DLD1 (cell line): ENCODE results near the gene ITGB3BP.
"Not testable (repeated sequence)": the region's sequence is repeated elsewhere in the genome, so short reads cannot be mapped to it uniquely, and the experiment has no call there.

Experiments used
- in situ Hi-C: cut with HindIII; loops from 2 replicates; pipeline ENCODE4 v1.10.0; 2017; ENCODE audit warnings: low sequenced_read_pairs

ITGB3BP gene

DNA sequence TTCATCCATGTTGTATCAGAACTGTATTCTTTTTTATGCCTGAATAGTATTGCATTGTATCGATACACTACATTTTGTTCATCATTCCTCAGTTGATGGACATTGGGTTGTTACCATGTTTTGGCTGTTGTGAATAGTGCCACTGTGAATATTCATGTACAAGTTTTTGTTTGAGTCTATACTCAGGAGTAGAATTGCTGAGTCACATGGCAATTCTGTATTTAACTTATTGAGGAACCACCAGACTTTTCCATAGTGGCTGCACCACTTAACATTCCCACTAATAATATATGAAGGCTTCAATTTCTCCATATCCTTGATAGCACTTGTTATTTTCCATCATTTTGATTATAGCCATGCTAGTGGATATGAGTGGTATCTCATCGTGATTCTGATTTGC is 99.4 kb downstream of the ITGB3BP start:
- in situ Hi-C loops, result no loop called here

GRCh38 chr1:63420746-63421145 is 102.3 kb downstream of the ITGB3BP start:
- in situ Hi-C loops, result not testable (repeated sequence)

- in situ Hi-C loops, result no loop called here
Measured at GRCh38 chr1:63418101-63418500, 104.9 kb downstream of the ITGB3BP start.

DNA sequence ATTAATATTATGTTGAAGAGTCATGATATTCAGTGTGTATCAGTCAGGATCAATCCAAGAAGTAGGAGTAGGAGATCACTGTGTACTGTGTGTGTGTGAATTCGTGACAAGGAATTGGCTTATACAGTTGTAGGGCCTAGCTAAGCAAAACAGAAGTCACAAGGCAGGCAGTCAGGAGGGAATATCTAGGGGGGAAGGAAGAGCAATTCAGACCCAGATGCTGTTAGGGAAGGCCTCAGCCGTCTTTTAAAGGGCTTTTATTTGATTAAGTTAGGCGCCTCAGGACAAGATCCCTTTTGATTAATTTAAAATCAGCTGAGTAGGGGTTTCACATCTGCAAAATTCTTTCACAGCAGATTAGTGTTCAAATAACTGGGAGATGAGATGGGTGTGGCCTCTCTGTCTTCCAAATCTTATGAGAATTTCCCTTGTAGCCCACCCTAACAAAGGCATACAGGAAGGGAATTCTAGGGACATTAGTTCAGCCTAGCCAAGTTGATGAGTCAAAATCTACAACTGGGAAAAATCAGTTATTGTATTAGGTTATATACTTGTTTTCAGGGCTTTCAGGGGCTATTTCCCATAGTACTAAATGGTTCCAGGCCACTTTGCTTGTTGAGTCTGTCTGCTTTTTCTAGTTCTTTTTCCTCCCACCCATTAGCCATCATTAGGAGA is 108.2 kb downstream of the ITGB3BP start:
- in situ Hi-C loops, result no loop called here

- in situ Hi-C loops, result no loop called here
Measured at GRCh38 chr1:63413394-63413793, 109.6 kb downstream of the ITGB3BP start.

DNA sequence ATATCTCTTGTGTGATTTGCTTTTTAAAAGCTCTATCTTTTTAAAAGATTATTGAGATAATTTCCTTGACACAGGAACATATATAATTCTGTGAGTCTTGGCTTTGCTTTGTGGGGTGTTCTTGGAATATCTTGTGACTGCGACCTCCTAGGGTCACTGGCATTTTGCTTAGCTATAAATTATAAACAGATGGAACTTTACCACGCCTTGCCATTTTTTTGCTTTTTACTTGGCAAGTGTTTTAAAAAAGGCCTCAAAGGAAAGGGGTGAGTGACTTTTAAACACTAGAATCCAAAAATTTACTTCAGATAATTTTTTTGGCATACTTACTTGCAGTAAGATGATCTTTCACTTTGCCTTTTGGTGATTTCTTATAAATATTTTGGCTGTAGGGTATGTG is 112.0 kb downstream of the ITGB3BP start:
- in situ Hi-C loops, result no loop called here

DNA sequence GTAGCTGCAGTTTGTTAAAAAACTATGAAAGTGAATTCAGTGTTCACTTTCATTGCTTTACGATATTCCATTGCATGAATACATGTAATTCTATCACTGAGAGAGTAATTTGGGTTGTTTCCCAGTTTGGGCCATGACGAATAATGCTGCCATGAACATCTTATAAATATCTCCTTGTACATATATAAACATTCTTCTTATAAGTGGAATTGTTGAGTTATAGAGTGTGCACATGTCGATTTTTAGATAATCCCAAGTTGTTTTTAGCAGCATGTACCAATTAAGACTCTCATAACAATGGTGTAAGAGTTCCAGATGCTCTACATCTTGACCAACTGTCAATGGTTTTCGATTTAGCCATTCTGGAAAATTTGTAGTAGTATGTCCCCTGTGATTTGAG is 114.7 kb downstream of the ITGB3BP start:
- in situ Hi-C loops, result no loop called here

DNA sequence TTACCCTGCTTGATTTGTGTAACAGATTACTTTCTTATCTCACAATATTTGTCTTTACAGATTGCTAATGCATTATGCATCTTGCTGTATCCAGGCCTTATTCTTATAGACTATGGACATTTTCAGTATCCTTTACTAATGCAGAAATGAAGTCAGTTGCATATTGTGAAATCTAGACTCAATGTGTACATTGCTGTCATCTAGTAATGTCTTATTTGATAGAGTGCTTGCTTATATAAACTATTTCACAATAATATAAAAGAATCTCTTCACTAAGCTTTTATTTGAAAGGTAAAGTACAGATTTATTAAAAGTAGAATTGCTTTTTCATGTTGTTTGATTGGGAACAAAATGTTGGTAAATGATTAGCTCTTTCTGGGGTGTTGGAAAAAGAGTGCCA is 116.0 kb downstream of the ITGB3BP start:
- in situ Hi-C loops, result no loop called here

- in situ Hi-C loops, result no loop called here
Measured at GRCh38 chr1:63405987-63406386, 117.0 kb downstream of the ITGB3BP start.

DNA sequence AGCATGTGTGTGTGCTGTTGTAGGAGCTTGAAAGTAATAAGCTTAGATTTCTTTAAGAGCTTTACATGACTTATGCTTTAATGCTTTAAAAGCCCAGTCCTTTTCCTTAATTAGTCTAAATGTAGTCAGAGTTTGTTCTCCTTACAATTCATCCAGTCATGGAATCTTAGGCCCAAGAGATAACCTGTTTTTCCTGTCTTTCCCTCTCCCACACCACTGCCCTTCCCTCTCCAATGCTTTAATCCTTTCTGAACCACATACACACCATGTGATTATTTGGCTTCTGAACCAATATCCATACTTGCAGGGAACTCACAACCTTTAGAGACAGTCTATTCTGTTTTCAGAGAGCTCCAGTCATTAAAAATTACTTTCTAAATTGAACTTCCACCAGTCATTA is 118.0 kb downstream of the ITGB3BP start:
- in situ Hi-C loops, result no loop called here

DNA sequence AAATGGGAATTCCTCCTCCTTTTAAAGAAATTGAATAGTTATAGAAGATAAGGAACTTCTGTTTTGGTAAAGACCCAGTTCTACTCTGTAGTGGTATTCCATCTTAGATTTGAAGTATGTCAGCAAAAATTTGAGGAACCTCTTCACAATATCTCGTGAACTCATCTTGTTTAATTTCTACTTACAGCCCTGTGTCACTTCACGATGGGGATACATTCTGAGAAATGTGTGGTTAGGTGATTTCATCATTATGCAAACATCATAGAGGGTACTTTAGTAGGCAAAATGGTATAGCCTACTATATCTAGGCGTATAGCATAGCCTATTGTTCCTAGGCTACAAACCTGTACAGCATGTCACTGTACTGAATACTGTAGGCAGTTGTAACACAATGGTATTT is 119.6 kb downstream of the ITGB3BP start:
- in situ Hi-C loops, result no loop called here

DNA sequence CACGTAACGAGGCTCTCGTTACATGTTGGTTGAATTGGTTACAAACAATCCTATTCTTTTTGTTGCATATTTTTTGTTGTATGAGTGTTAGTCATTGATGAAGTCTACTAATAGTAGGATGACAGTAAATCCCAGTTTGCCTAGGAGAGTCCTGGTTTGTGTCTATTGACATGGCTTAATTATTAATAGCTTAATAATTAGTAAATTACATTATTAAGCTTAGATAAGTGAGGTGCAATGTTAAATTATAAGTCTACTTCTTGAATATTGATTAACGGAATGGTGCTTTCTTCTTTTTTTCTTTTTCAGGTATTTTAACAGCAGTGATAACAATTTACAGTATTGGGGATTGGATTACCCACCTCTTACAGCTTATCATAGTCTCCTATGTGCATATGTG is 121.1 kb downstream of the ITGB3BP start:
- in situ Hi-C loops, result no loop called here
